Right lobe of liver (tissue), 6 donors: Measurements from ENCODE around the gene HOXA3. TPM values are rescaled to one million over a fixed set of nuclear protein-coding genes. Genes with fewer than 3 reads are reported as not detected.

Experiments used
- ATAC-seq, 4 donors: fragments of 200-7000 bp; cut with Tn5 transposase; one replicate each; pipeline ENCODE4 v1.9.1; 2020; ENCODE audit warnings: mild to moderate bottlenecking in 4 of 4, moderate library complexity in 4 of 4
- DNase-seq, 3 donors: peaks; one replicate each; pipeline ENCODE4 v3.0.0-alpha.2; 2020
- H3K27ac ChIP-seq, 3 donors: fragments of 200-600 bp; one replicate each; pipeline ENCODE4 v1.8.0; 2022
- H3K27me3 ChIP-seq, 2 donors: fragments of 200-600 bp; one replicate each; pipeline ENCODE4 v1.8.0; 2022
- H3K36me3 ChIP-seq, 4 donors: fragments of 200-600 bp; sonication (generic) in 1 of 4; one replicate each; pipeline versions ENCODE4 v1.5.1 to v1.8.0; 2017 to 2022; ENCODE audit warnings: control low read depth in 1 of 4
- H3K4me1 ChIP-seq, 4 donors: fragments of 200-600 bp; sonication (generic) in 1 of 4; one replicate each; pipeline versions ENCODE4 v1.5.1 to v1.8.0; 2017 to 2022; ENCODE audit warnings: control low read depth in 1 of 4
- H3K4me3 ChIP-seq, 3 donors: fragments of 200-600 bp; one replicate each; pipeline ENCODE4 v1.8.0; 2022
- H3K9me3 ChIP-seq, 4 donors: fragments of 200-600 bp; sonication (generic) in 1 of 4; one replicate each; pipeline versions ENCODE4 v1.5.1 to v1.8.0; 2017 to 2022; ENCODE audit warnings: control low read depth in 1 of 4
- CTCF ChIP-seq, 4 donors: fragments of 200-600 bp in 3 of 4; fragments of 450-650 bp in 1 of 4; IDR thresholded peaks; one replicate each; pipeline versions ENCODE4 v1.5.1 to v1.8.0; 2016 to 2022; ENCODE audit warnings: antibody characterized with exemption in 4 of 4, mild to moderate bottlenecking in 2 of 4
- POLR2A ChIP-seq: fragments of 450-650 bp; IDR thresholded peaks from one replicate; pipeline ENCODE4 v1.6.1; 2017; ENCODE audit warnings: antibody characterized with exemption, mild to moderate bottlenecking
- WGBS: methylation state at CpG from one replicate; pipeline ENCODE4 v1.1.6; 2018; ENCODE audit warnings: low coverage, low lambda C conversion rate; ENCODE audit not compliant: insufficient coverage; ENCODE audit errors: missing lambda C conversion rate; 5-methylcytosine and 5-hydroxymethylcytosine counted together
- intact Hi-C, 2 donors: fragments of 100-400 bp; cut with DNase I; formaldehyde crosslinking; loops; one replicate each; pipeline versions ENCODE4 v1.11.2 to v1.14.1; 2022
- total RNA-seq, 6 experiments: library from RNA; depleted of rRNA in 2 of 6; stranded (reverse); fragments of >200 nt in 2 of 6; fragmentation: NEBNext Ultra II Directional in 3 of 6; extraction: Animal tissue kit (Norgen Biotek cat#: 25700) in 3 of 6; gene quantifications; one replicate each; pipeline versions ENCODE4 v1.1.0 to v1.2.4, GENCODE V29; 2016 to 2023
- donor health status: DM: no; HTN: yes; CAD: no.
- donor health status: DM: no; HTN: no; CAD: no.
- donor health status: DM: no; HTN: no; CAD: no.
- donor health status: DM: no; HTN: yes; CAD: no.
- donor health status: DM: no; HTN: yes; CAD: no.

The HOXA3 gene
- total RNA-seq, 6 experiments from 2014 or later, result 0.17 to 0.26 (median 0.25) TPM; not detected in 2

DNA sequence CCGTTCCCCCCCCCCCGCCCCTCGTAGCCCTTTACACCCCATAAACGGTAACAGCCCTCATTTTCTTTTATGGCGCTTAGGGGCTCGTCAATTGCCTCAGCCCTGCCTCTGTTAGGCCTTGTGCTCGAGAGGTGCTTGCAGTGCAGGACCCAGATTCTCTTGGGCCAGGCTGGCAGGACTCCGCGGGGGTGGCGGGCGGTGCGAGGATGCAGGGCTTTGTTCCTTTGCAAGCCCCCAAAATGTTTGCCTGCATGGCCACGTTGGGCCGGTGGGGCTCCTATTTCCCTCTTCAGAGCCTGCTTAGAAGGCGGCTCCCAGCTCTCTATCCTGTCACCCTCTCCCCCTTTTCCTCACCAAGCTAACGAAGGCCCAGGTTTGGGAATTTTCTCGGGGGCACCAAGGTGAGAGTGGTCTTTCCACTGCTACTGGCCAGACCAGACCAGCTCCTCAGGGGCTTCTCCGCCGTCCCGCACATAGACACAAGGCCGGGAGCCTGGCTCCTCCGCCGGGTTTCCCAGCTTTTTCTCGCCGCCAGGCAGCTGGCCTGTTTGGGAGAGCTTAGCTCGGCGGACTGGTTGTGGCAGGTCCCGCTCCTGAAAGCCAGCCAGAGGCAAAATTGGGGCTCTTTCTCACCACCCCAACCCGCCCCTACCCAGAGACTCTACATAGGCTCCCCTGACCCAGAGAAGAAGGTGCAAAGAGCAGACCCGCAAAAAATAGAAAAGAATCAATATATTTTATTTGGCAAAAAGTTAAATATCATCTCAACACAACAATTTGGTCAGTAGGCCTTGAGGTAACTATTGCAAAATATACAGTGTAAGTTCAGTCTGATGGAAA is 9.6 kb upstream of the HOXA3 start:
- no peak for DNase-seq
- Histone ChIP-seq H3K27ac (no peak overlapping the region), H3K27me3 (peaks cover 32 to 51% of the 10 kb centered on the region in 2 donors), H3K4me1 (peaks cover 0 to 15% (median 4%) of the 10 kb centered on the region in 4 donors), H3K36me3 (no peaks in the 10 kb centered on the region), H3K4me3 (no peak overlapping the region), H3K9me3 (no peaks in the 10 kb centered on the region)
- intact Hi-C loops, result loop anchor here in 1 of 2 donors (10.0 kb wide), 1 partner anchor 67 kb away; the partner anchor contains the start of gene HOXA1
- no peak for ATAC-seq
- TF ChIP-seq CTCF (IDR thresholded peaks at IDR 0.05), result no peak
- TF ChIP-seq POLR2A, result no peak
- 41% methylated on average over 7 of the region's 30 CpGs for WGBS

DNA sequence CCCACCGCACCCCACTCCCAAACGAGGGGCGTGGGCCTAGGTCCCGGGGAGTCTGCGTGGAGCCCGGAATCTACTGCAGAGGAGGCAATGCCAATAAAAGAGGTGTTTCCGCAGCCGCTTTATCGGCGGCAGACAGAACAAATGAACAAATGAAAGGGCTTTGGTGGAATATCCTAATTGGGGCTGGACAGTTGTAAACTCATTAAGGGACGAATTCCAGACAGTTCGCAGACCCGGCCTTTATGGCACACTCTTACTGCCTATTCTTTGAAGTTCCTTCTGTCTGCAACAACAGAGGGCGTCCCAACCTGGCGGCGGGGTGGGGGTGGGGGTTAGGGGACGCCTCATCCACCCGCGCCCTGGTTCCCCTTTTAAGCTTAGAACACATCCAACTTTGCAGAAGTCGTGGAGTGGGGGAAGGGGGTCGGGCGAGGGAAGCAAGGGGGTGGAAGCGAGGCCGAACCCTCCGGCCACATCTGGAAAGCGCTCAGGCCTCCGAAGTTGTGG is 8.9 kb upstream of the HOXA3 start:
- Histone ChIP-seq H3K9me3 (no peaks in the 10 kb centered on the region), H3K4me3 (peak overlapping the region; percentile 32 to 60 (median 57)), H3K27ac (no peak overlapping the region), H3K36me3 (no peaks in the 10 kb centered on the region), H3K4me1 (peaks cover 0 to 15% (median 4%) of the 10 kb centered on the region in 4 donors), H3K27me3 (peaks cover 27 to 49% of the 10 kb centered on the region in 2 donors)
- DNase-seq, result peak in 1 of 3 donors; percentile 56
- peak; percentile 5 to 35 (median 16) for ATAC-seq
- 0% methylated on average over 8 of the region's 27 CpGs for WGBS
- intact Hi-C loops, result loop anchor here in 1 of 2 donors (10.0 kb wide), 1 partner anchor 66 kb away; the partner anchor contains the start of gene HOXA1
- TF ChIP-seq CTCF (IDR thresholded peaks at IDR 0.05), result peak in 1 of 4 donors; percentile 3
- TF ChIP-seq POLR2A, result no peak

DNA sequence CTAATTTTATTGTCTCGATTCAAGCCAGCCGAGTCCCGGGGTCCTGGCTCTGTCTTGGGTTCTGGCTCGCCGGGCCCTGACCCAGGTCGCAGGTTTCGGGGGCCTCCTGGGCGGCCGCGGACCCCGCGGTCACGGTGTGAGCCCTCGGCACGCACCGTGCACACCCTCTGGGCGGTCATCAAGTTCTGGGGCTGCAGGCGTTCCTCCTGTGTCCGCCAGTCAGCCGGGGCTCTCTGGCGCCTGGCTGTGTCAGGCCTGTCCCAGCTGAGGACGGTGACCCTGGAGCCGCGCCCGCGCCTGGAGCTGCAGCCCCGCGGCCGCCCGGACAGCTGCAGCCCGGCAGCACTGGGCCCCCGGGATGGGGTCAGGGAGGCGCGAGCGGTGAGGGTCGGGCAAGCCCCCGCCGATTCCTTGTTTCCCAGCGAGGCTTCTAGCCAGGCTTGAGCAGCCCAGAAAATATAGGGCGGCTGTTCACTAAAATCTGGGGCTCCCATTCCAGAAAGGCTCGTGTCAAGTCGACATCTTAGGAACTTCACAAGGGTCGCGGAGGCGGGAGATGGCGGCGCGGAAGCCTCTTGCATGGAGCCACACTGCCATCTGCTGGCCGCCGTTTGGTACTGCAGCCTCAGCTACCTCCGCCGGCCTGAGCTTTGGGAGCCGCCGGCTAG is 8.3 kb upstream of the HOXA3 start:
- Histone ChIP-seq H3K4me3 (peak overlapping the region; percentile 32 to 60 (median 57)), H3K27me3 (peaks cover 21 to 48% of the 10 kb centered on the region in 2 donors), H3K27ac (no peak overlapping the region), H3K36me3 (no peaks in the 10 kb centered on the region), H3K4me1 (peaks cover 0 to 15% (median 4%) of the 10 kb centered on the region in 4 donors), H3K9me3 (no peaks in the 10 kb centered on the region)
- TF ChIP-seq CTCF (IDR thresholded peaks at IDR 0.05) (peak in 3 of 4 donors; percentile 99 to 100 (median 99)), POLR2A (no peak)
- peak; percentile 88 to 93 (median 92) for ATAC-seq
- intact Hi-C loops, result loop anchor here in 1 of 2 donors (10.0 kb wide), 1 partner anchor 66 kb away; the partner anchor contains the start of gene HOXA1
- 0% methylated on average over 19 of the region's 54 CpGs for WGBS
- DNase-seq, result peak; percentile 80 to 87 (median 83)

GRCh38 chr7:27160145-27160545 is 7.8 kb upstream of the HOXA3 start:
- Histone ChIP-seq H3K27me3 (peaks cover 17 to 48% of the 10 kb centered on the region in 2 donors), H3K4me3 (peak overlapping the region in 2 of 3 donors; percentile 57 to 60), H3K27ac (no peak overlapping the region), H3K4me1 (peaks cover 0 to 15% (median 4%) of the 10 kb centered on the region in 4 donors), H3K9me3 (no peaks in the 10 kb centered on the region), H3K36me3 (no peaks in the 10 kb centered on the region)
- WGBS, result 14% methylated on average over 22 of the region's 23 CpGs
- intact Hi-C loops, result loop anchor here in 1 of 2 donors (10.0 kb wide), 1 partner anchor 65 kb away; the partner anchor contains the start of gene HOXA1
- DNase-seq, result no peak
- ATAC-seq, result peak; percentile 1 to 11 (median 4)
- TF ChIP-seq CTCF (IDR thresholded peaks at IDR 0.05) (no peak), POLR2A (no peak)
